Ovary (tissue), 9 donors: ENCODE data around the gene P4HA2. TPM values are rescaled to one million over a fixed set of nuclear protein-coding genes. Genes with fewer than 3 reads are reported as not detected.

Experiments used
- DNase-seq, 5 donors: peaks; one replicate each; pipeline ENCODE4 v3.0.0-alpha.2; 2019 to 2020
- H3K27ac ChIP-seq, 2 donors: fragments of 200-600 bp; one replicate each; pipeline versions ENCODE4 v1.5.1 to v1.8.0; 2019 to 2022
- H3K27me3 ChIP-seq: fragments of 200-600 bp; one replicate; pipeline ENCODE4 v1.8.0; 2022
- H3K36me3 ChIP-seq: fragments of 200-600 bp; sonication (generic); one replicate; pipeline ENCODE4 v1.5.1; 2019
- H3K4me1 ChIP-seq: one replicate; pipeline ENCODE4 v1.8.1; 2013; ENCODE audit warnings: mild to moderate bottlenecking, moderate library complexity; ENCODE audit not compliant: insufficient read depth
- H3K4me3 ChIP-seq: fragments of 200-600 bp; sonication (generic); one replicate; pipeline ENCODE4 v1.5.1; 2017
- H3K9me3 ChIP-seq, 2 donors: fragments of 200-600 bp in 1 of 2; sonication (generic) in 1 of 2; one replicate each; pipeline versions ENCODE4 v1.5.1 to v1.8.1; 2013 to 2019; ENCODE audit warnings: mild to moderate bottlenecking in 1 of 2, moderate library complexity in 1 of 2
- CTCF ChIP-seq, 3 donors: fragments of 450-650 bp in 2 of 3; fragments of 200-600 bp in 1 of 3; IDR thresholded peaks; one replicate each; pipeline versions ENCODE4 v1.5.1 to v1.8.0; 2016 to 2022; ENCODE audit warnings: antibody characterized with exemption in 3 of 3, mild to moderate bottlenecking in 1 of 3
- EP300 ChIP-seq: sonication (generic); formaldehyde crosslinking; IDR thresholded peaks from one replicate; pipeline ENCODE4 v1.6.1; 2017; ENCODE audit warnings: antibody characterized with exemption
- POLR2A ChIP-seq: fragments of 450-650 bp; IDR thresholded peaks from one replicate; pipeline ENCODE4 v1.6.1; 2017; ENCODE audit warnings: antibody characterized with exemption, mild to moderate bottlenecking, moderate library complexity
- WGBS, 3 donors: extraction: QIAGEN DNeasy Blood & Tissue Kit in 1 of 3; methylation state at CpG; one replicate each; pipeline versions ENCODE4 v1.1.5 to v1.1.7; 2013 to 2017; 5-methylcytosine and 5-hydroxymethylcytosine counted together
- intact Hi-C, 4 donors: fragments of 100-400 bp; cut with DNase I; formaldehyde crosslinking; loops; one replicate each; pipeline versions ENCODE4 v1.11.0 to v1.15.1; 2022 to 2023
- polyA plus RNA-seq, 2 donors: library from polyadenylated mRNA; stranded (reverse); fragments of 200-250 nt in 1 of 2; fragments of 350-450 nt in 1 of 2; fragmentation: Illumina TruSeq in 1 of 2; extraction: RNeasy Lipid Tissue Mini Kit (QIAGEN cat#74804) in 1 of 2; gene quantifications; one replicate each; pipeline ENCODE4 v1.2.3, GENCODE V29; 2013 to 2014
- total RNA-seq, 7 donors: library from RNA; depleted of rRNA in 2 of 7; stranded (reverse); fragments of >200 nt in 2 of 7; fragmentation: NEBNext Ultra II Directional in 3 of 7; extraction: Animal tissue kit (Norgen Biotek cat#: 25700) in 3 of 7; gene quantifications; one replicate each; pipeline versions ENCODE4 v1.1.0 to v1.2.4, GENCODE V29; 2016 to 2023
- donor health status: DM: no; HTN: no; CAD: no; lungs with moderate emphysema.
- donor health status: DM: no; HTN: no; CAD: no.
- donor health status: Bipolar disorder and iron deficiency.
- donor health status: DM: yes; HTN: yes; CAD: no.
- donor health status: DM: no; HTN: no; CAD: no.
- donor health status: DM: yes; HTN: yes; CAD: no.

P4HA2 gene
- total and polyA plus RNA-seq, 9 donors = 3.9 to 36.9 (median 15.4) TPM

DNA sequence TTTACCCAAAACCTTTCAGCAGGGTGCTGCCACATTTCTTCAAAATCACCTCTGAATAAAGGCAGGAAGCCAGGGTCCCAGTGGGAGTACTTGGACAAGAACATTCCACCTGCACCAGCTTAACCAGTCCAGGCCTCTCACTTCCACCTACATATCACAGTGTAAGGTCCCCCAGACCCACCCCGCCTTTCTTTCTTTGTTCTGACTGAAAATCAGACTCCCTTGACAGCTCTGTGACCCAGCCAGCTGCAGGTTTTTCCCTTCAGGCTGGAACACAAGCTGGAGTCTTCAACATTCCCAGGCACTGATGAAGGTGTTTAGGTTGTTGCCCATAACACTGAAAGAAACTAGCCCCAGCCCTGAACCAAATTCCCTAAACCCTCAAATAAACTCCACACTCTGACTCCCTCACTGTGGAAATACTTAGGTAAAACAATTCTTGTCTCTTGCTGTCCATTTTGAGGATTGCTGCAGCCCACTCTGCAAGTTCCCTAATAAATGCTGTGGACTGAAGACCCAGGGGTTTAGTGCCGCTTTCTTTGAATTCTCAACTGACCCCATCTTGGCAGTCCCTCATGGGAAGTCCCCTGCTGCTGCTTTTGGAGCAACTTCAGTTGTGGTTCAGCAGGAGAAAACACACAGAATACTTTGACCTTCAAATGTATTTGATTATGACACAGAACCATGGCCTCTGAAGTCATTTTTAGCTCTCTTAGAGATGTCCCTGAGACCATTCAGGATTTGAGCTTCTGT lies 24.8 kb downstream of the P4HA2 start:
- H3K4me3 ChIP-seq = no peak overlapping the region
- WGBS, 3 donors = 88 to 94% (median 93%) methylated on average over 2 of the region's 2 CpGs
- intact Hi-C loops = no loop called here
- no peaks in the 10 kb centered on the region for H3K36me3 ChIP-seq
- H3K27me3 ChIP-seq = no peaks in the 10 kb centered on the region
- TF ChIP-seq POLR2A = no peak
- TF ChIP-seq CTCF (IDR thresholded peaks at IDR 0.05) = no peak
- no peak for TF ChIP-seq EP300
- no peaks in the 10 kb centered on the region for H3K9me3 ChIP-seq
- no peak overlapping the region for H3K27ac ChIP-seq
- no peak for DNase-seq
- no peaks in the 10 kb centered on the region for H3K4me1 ChIP-seq

- H3K36me3 ChIP-seq = no peaks in the 10 kb centered on the region
- TF ChIP-seq EP300 (no peak), CTCF (IDR thresholded peaks at IDR 0.05) (no peak), POLR2A (no peak)
- no peaks in the 10 kb centered on the region for H3K4me1 ChIP-seq
- no peaks in the 10 kb centered on the region for H3K27me3 ChIP-seq
- H3K9me3 ChIP-seq = no peaks in the 10 kb centered on the region
- WGBS, 3 donors = 82 to 86% (median 83%) methylated on average over 5 of the region's 5 CpGs
- H3K27ac ChIP-seq = no peak overlapping the region
- intact Hi-C loops = no loop called here
- no peak for DNase-seq
- no peak overlapping the region for H3K4me3 ChIP-seq
Observed at GRCh38 chr5:132199116-132199680, 28.5 kb downstream of the P4HA2 start.

DNA sequence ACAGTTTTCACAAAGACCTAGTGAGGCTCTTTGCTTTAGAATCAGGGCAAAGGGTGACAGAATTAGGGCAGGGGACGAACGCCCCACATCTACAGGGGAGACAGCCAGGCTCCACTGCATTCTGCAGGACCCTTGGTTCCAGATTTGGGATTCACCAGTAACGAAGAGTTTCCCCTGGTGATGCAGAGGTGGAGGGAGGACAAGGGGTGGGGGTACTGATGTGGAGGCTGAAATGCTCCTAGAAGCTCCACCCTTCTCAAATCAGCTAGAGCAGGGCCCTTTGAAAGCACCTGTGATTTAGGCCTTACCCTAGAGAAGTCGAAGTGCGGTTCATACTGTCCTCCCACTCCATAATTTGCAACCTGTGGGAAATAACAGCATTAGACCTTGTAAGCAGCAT lies 29.1 kb downstream of the P4HA2 start:
- 82 to 87% (median 83%) methylated on average over 5 of the region's 5 CpGs for WGBS, 3 donors
- Histone ChIP-seq H3K9me3 (no peaks in the 10 kb centered on the region), H3K4me1 (no peaks in the 10 kb centered on the region), H3K36me3 (no peaks in the 10 kb centered on the region), H3K27ac (no peak overlapping the region), H3K4me3 (no peak overlapping the region), H3K27me3 (no peaks in the 10 kb centered on the region)
- no peak for DNase-seq
- TF ChIP-seq CTCF (IDR thresholded peaks at IDR 0.05) = no peak
- TF ChIP-seq POLR2A = no peak
- no peak for TF ChIP-seq EP300
- intact Hi-C loops = no loop called here

DNA sequence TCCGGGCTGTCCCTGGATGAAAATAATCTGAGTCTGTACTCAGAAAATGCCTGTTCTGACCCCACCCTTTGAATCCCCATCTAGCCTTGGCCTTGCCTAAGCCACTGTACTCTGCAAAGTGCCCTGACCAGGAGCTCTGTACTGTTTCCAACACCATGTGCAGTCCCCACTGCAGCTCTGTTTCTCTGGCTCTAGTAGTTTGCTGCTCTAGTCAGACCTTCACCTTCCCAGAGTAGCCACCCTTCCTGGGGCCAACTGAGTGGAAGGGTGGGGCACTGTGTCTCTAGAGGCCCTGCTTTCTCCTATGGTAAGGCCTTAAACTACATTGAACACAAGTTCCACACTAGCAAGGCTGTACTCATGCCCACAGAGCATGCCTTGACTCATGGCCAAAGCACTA lies 31.9 kb downstream of the P4HA2 start:
- intact Hi-C loops = no loop called here
- no peak for TF ChIP-seq CTCF (IDR thresholded peaks at IDR 0.05)
- no peak for TF ChIP-seq POLR2A
- no peak for TF ChIP-seq EP300
- Histone ChIP-seq H3K27me3 (no peaks in the 10 kb centered on the region), H3K9me3 (no peaks in the 10 kb centered on the region), H3K27ac (no peak overlapping the region), H3K36me3 (no peaks in the 10 kb centered on the region), H3K4me3 (no peak overlapping the region), H3K4me1 (no peaks in the 10 kb centered on the region)
- DNase-seq = no peak
- WGBS, 3 donors = 91 to 94% (median 92%) methylated on average over 1 of the region's 1 CpG
